Glomerular endothelial cell (primary cell): Measurements from ENCODE around the gene SDK1. TPM values are rescaled to one million over a fixed set of nuclear protein-coding genes. Genes with fewer than 3 reads are reported as not detected.
"Not testable (repeated sequence)": the region's sequence is repeated elsewhere in the genome, so short reads cannot be mapped to it uniquely, and the experiment has no call there.

Experiments
- DNase-seq: peaks from one replicate; pipeline ENCODE4 v3.0.0-alpha.2; 2011; ENCODE audit warnings: low read depth, low spot score; ENCODE audit errors: extremely low read depth
- total RNA-seq: library from RNA; depleted of rRNA; stranded (reverse); fragments of >200 nt; gene quantifications from 2 replicates; pipeline ENCODE4 v1.2.3, GENCODE V29; 2015

The SDK1 gene
- total RNA-seq, 1 donor from 2014 or later, result 2.3 TPM

GRCh38 chr7:3941706-3942105, 640.7 kb downstream of the SDK1 start:
- not testable (repeated sequence) for DNase-seq

- DNase-seq, result no peak
Observed at GRCh38 chr7:3942276-3942675, 641.2 kb downstream of the SDK1 start.

GRCh38 chr7:3942816-3943745, 642.0 kb downstream of the SDK1 start:
- no peak for DNase-seq

GRCh38 chr7:3943779-3944520, 642.9 kb downstream of the SDK1 start:
- no peak for DNase-seq

- DNase-seq, result no peak
Observed at GRCh38 chr7:3949242-3949640, 648.2 kb downstream of the SDK1 start.

GRCh38 chr7:3950249-3950648, 649.2 kb downstream of the SDK1 start:
- no peak for DNase-seq

GRCh38 chr7:3951316-3952055, 650.4 kb downstream of the SDK1 start:
- DNase-seq, result no peak

- no peak for DNase-seq
Observed at GRCh38 chr7:3953133-3953532, 652.1 kb downstream of the SDK1 start.

- no peak for DNase-seq
Observed at GRCh38 chr7:3953946-3954345, 652.9 kb downstream of the SDK1 start.

GRCh38 chr7:3955026-3955425, 654.0 kb downstream of the SDK1 start:
- no peak for DNase-seq

- no peak for DNase-seq
Observed at GRCh38 chr7:3955751-3956696, 655.0 kb downstream of the SDK1 start.

- DNase-seq, result no peak
Observed at GRCh38 chr7:3956949-3957348, 655.9 kb downstream of the SDK1 start.

GRCh38 chr7:3957472-3958108, 656.5 kb downstream of the SDK1 start:
- no peak for DNase-seq

GRCh38 chr7:3958109-3958483, 657.0 kb downstream of the SDK1 start:
- no peak for DNase-seq

GRCh38 chr7:3959364-3959763, 658.3 kb downstream of the SDK1 start:
- DNase-seq, result no peak

- DNase-seq, result no peak
Observed at GRCh38 chr7:3960050-3960763, 659.2 kb downstream of the SDK1 start.

GRCh38 chr7:3960942-3961341, 659.9 kb downstream of the SDK1 start:
- DNase-seq, result no peak

- DNase-seq, result no peak
Observed at GRCh38 chr7:3961857-3962503, 660.9 kb downstream of the SDK1 start.
